HepG2 (cell line): ENCODE measurements around the gene C22orf31. TPM values are rescaled to one million over a fixed set of nuclear protein-coding genes. Genes with fewer than 3 reads are reported as not detected.

Source experiments
- BCLAF1 ChIP-seq: fragments of 450-650 bp; IDR thresholded peaks from 2 replicates; pipeline ENCODE4 v1.6.1; 2017; ENCODE audit warnings: mild to moderate bottlenecking
- FOXM1 ChIP-seq: sonication (generic); formaldehyde crosslinking; IDR thresholded peaks from 2 replicates; pipeline ENCODE4 v1.5.0; 2020; ENCODE audit warnings: missing genetic modification reagents
- GATA4 ChIP-seq: sonication (generic); IDR thresholded peaks from 2 replicates; pipeline ENCODE4 v1.6.1; 2016; ENCODE audit warnings: antibody characterized with exemption, low read depth, borderline replicate concordance
- HES4 ChIP-seq: sonication (generic); formaldehyde crosslinking; IDR thresholded peaks from 2 replicates; pipeline ENCODE4 v1.9.0; 2021; ENCODE audit warnings: mild to moderate bottlenecking, missing genetic modification reagents, borderline replicate concordance
- HNRNPUL1 ChIP-seq: fragments of 200-400 bp; formaldehyde crosslinking; IDR thresholded peaks from 2 replicates; pipeline ENCODE4 v1.6.1; 2017; ENCODE audit warnings: low read depth, mild to moderate bottlenecking, low read length, moderate library complexity
- ISX ChIP-seq: sonication (generic); formaldehyde crosslinking; conservative IDR thresholded peaks from 2 replicates; pipeline ENCODE4 v1.5.0; 2020; ENCODE audit warnings: missing genetic modification reagents
- MAZ ChIP-seq, 2 experiments: sonication (generic) in 1 of 2; formaldehyde crosslinking in 1 of 2; IDR thresholded peaks; 2 replicates each; pipeline versions ENCODE4 v1.5.0 to v1.6.1; 2012 to 2020; ENCODE audit warnings: low read depth in 2 of 2, mild to moderate bottlenecking in 2 of 2, borderline replicate concordance in 1 of 2, improper control_type of control experiment in 1 of 2, low read length in 1 of 2, missing genetic modification reagents in 1 of 2, moderate library complexity in 1 of 2
- MED13 ChIP-seq: sonication (generic); formaldehyde crosslinking; IDR thresholded peaks from 2 replicates; pipeline ENCODE4 v1.5.0; 2020; ENCODE audit warnings: missing genetic modification reagents
- NFKBIZ ChIP-seq: IDR thresholded peaks from 2 replicates; pipeline ENCODE4 v1.6.1; 2018; ENCODE audit warnings: missing genetic modification reagents, missing compliant biosample characterization
- NR2F1 ChIP-seq, 2 experiments: fragments of 450-650 bp in 1 of 2; formaldehyde crosslinking in 1 of 2; IDR thresholded peaks; 2 replicates each; pipeline versions ENCODE4 v1.5.0 to v1.6.1; 2016 to 2020; ENCODE audit warnings: mild to moderate bottlenecking in 1 of 2, missing compliant biosample characterization in 1 of 2, missing genetic modification reagents in 1 of 2, moderate library complexity in 1 of 2
- NR2F2 ChIP-seq: IDR thresholded peaks from 2 replicates; pipeline ENCODE4 v1.6.1; 2012; ENCODE audit warnings: low read depth, inconsistent platforms, borderline replicate concordance
- RFX3 ChIP-seq: IDR thresholded peaks from 2 replicates; pipeline ENCODE4 v1.6.1; 2016; ENCODE audit warnings: missing biosample characterization, missing genetic modification reagents
- SNAPC2 ChIP-seq: sonication (generic); formaldehyde crosslinking; IDR thresholded peaks from 2 replicates; pipeline ENCODE4 v1.8.1; 2022; ENCODE audit warnings: mild to moderate bottlenecking, missing genetic modification reagents
- ZNF101 ChIP-seq: sonication (generic); formaldehyde crosslinking; IDR thresholded peaks from 2 replicates; pipeline ENCODE4 v1.4.0; 2020; ENCODE audit warnings: mild to moderate bottlenecking, low read depth, missing genetic modification reagents, borderline replicate concordance
- ZNF333 ChIP-seq: sonication (generic); formaldehyde crosslinking; IDR thresholded peaks from 2 replicates; pipeline ENCODE4 v1.4.0; 2020; ENCODE audit warnings: mild to moderate bottlenecking, missing genetic modification reagents, borderline replicate concordance
- ZNF547 ChIP-seq: sonication (generic); formaldehyde crosslinking; IDR thresholded peaks from 2 replicates; pipeline ENCODE4 v1.5.1; 2020; ENCODE audit warnings: mild to moderate bottlenecking, missing genetic modification reagents
- ZNF589 ChIP-seq: sonication (generic); formaldehyde crosslinking; conservative IDR thresholded peaks from 2 replicates; pipeline ENCODE4 v1.8.0; 2022; ENCODE audit warnings: mild to moderate bottlenecking, moderate library complexity, missing genetic modification reagents
- ZNF609 ChIP-seq: sonication (generic); formaldehyde crosslinking; IDR thresholded peaks from 2 replicates; pipeline ENCODE4 v1.4.0; 2020; ENCODE audit warnings: mild to moderate bottlenecking, missing genetic modification reagents, borderline replicate concordance
- ZNF878 ChIP-seq: sonication (generic); formaldehyde crosslinking; IDR thresholded peaks from 2 replicates; pipeline ENCODE4 v1.8.1; 2023; ENCODE audit warnings: mild to moderate bottlenecking, missing genetic modification reagents, moderate library complexity
- ZUFSP ChIP-seq: sonication (generic); formaldehyde crosslinking; IDR thresholded peaks from 2 replicates; pipeline ENCODE4 v1.9.0; 2021; ENCODE audit warnings: missing genetic modification reagents, mild to moderate bottlenecking, borderline replicate concordance
- polyA plus RNA-seq, 8 experiments: library from polyadenylated mRNA; depleted of rRNA in 3 of 8; stranded (reverse) in 7 of 8; unstranded in 1 of 8; fragments of >200 nt; fragmentation: Illumina TruSeq in 4 of 8; extraction: Trizol in 4 of 8; gene quantifications; 2 replicates each; pipeline versions ENCODE4 v1.2.1 to v1.2.3, GENCODE V29; 2011 to 2016; ENCODE audit warnings: low read depth in 4 of 8, missing spikeins in 1 of 8, mixed read lengths in 1 of 8; ENCODE audit not compliant: insufficient read depth in 1 of 8
- total RNA-seq, 5 experiments: library from RNA; depleted of rRNA; stranded (reverse); fragments of >200 nt; fragmentation: Illumina TruSeq; extraction: Trizol; gene quantifications; 2 replicates each; pipeline ENCODE4 v1.2.3, GENCODE V29; 2016; ENCODE audit warnings: low read depth in 1 of 5

The C22orf31 gene
- total and polyA plus RNA-seq, 2 of the 13 experiments (the other 11 are each of a cell fraction or from before 2014, with no cell fraction given) = not detected

GRCh38 chr22:29022101-29022817, 39.4 kb downstream of the C22orf31 start (continued):
- TF ChIP-seq ZNF101 (no peak), GATA4 (no peak), FOXM1 (CRISPR knock-in tag) (no peak), SNAPC2 (CRISPR knock-in tag) (no peak), ZUFSP (no peak), HNRNPUL1 (no peak), NR2F2 (peak; percentile 58; the same call in 1 of the 2 replicates), ZNF609 (CRISPR knock-in tag) (no peak), HES4 (no peak), BCLAF1 (no peak), ZNF333 (CRISPR knock-in tag) (no peak), ZNF878 (CRISPR knock-in tag) (no peak), NFKBIZ (CRISPR knock-in tag) (no peak), NR2F1 (CRISPR knock-in tag; IDR thresholded peaks at IDR 0.05) (peak in 1 of 2 experiments; percentile 35; a peak in 1 of 4 replicates), RFX3 (CRISPR knock-in tag) (no peak), ZNF547 (CRISPR knock-in tag) (no peak), ZNF589 (CRISPR knock-in tag) (no peak), MAZ (IDR thresholded peaks at IDR 0.05; ENCODE audit: borderline replicate concordance, low read depth, low read length) (no peak), MAZ (CRISPR knock-in tag; IDR thresholded peaks at IDR 0.05; ENCODE audit: low read depth) (no peak), MED13 (CRISPR knock-in tag) (no peak), ISX (CRISPR knock-in tag) (no peak)
